GM23248 (cell line): Measurements from ENCODE around the gene DNAAF8. TPM values are rescaled to one million over a fixed set of nuclear protein-coding genes. Genes with fewer than 3 reads are reported as not detected.

Source experiments
- DNase-seq: peaks from one replicate; pipeline ENCODE4 v3.0.0-alpha.2; 2015
- H2AFZ ChIP-seq: fragments of 200-600 bp; sonication (generic); 2 replicates; pipeline ENCODE4 v1.6.1; 2016; ENCODE audit warnings: antibody characterized with exemption
- H3F3A ChIP-seq: fragments of 200-600 bp; sonication (generic); 2 replicates; pipeline ENCODE4 v1.6.1; 2016; ENCODE audit warnings: mild to moderate bottlenecking, antibody characterized with exemption, mixed run types; ENCODE audit not compliant: insufficient read depth
- H3K27ac ChIP-seq: fragments of 200-600 bp; sonication (generic); 2 replicates; pipeline ENCODE4 v1.5.1; 2016; ENCODE audit warnings: mild to moderate bottlenecking
- H3K27me3 ChIP-seq: fragments of 200-600 bp; sonication (generic); replicated peaks from 2 replicates; pipeline ENCODE4 v1.6.1; 2016; ENCODE audit warnings: mild to moderate bottlenecking; ENCODE audit not compliant: insufficient read depth
- H3K36me3 ChIP-seq: fragments of 200-600 bp; sonication (generic); 2 replicates; pipeline ENCODE4 v1.6.1; 2016; ENCODE audit warnings: low read depth, mild to moderate bottlenecking
- H3K4me1 ChIP-seq: fragments of 200-600 bp; sonication (generic); 2 replicates; pipeline ENCODE4 v1.6.1; 2016; ENCODE audit warnings: mild to moderate bottlenecking; ENCODE audit not compliant: insufficient read depth
- H3K4me2 ChIP-seq: fragments of 200-600 bp; sonication (generic); one replicate; pipeline ENCODE4 v1.6.1; 2016; ENCODE audit warnings: mild to moderate bottlenecking; ENCODE audit not compliant: unreplicated experiment
- H3K4me3 ChIP-seq: fragments of 200-600 bp; sonication (generic); 2 replicates; pipeline ENCODE4 v1.5.1; 2016; ENCODE audit warnings: mild to moderate bottlenecking
- H3K79me2 ChIP-seq: fragments of 200-600 bp; sonication (generic); 2 replicates; pipeline ENCODE4 v1.6.1; 2016; ENCODE audit warnings: mild to moderate bottlenecking; ENCODE audit not compliant: insufficient read depth
- H3K9ac ChIP-seq: fragments of 200-600 bp; sonication (generic); 2 replicates; pipeline ENCODE4 v1.6.1; 2016; ENCODE audit warnings: mild to moderate bottlenecking
- H3K9me2 ChIP-seq: fragments of 200-600 bp; sonication (generic); 2 replicates; pipeline ENCODE4 v1.6.1; 2016; ENCODE audit warnings: mixed run types, mild to moderate bottlenecking, moderate library complexity; ENCODE audit not compliant: insufficient read depth
- H3K9me3 ChIP-seq: fragments of 200-600 bp; sonication (generic); one replicate; pipeline ENCODE4 v1.6.1; 2017; ENCODE audit warnings: low read depth
- H4K20me1 ChIP-seq: fragments of 200-600 bp; sonication (generic); 2 replicates; pipeline ENCODE4 v1.6.0; 2016; ENCODE audit not compliant: insufficient read depth
- EZH2 ChIP-seq: fragments of 200-600 bp; sonication (generic); IDR thresholded peaks from 2 replicates; pipeline ENCODE4 v1.6.1; 2018; ENCODE audit warnings: antibody characterized with exemption, mild to moderate bottlenecking; ENCODE audit not compliant: insufficient read depth, poor library complexity, severe bottlenecking
- EZH2phosphoT487 ChIP-seq: fragments of 200-600 bp; sonication (generic); IDR thresholded peaks from 2 replicates; pipeline ENCODE4 v1.6.1; 2018; ENCODE audit warnings: antibody characterized with exemption, moderate library complexity, mild to moderate bottlenecking, low read depth; ENCODE audit not compliant: insufficient read depth
- WGBS, 2 experiments: methylation state at CpG; one replicate each; pipeline ENCODE4 v1.1.6; 2015 to 2017; ENCODE audit warnings: low lambda C conversion rate in 2 of 2, low coverage in 1 of 2; ENCODE audit errors: missing lambda C conversion rate in 2 of 2; 5-methylcytosine and 5-hydroxymethylcytosine counted together
- in situ Hi-C: fragments of 300-500 bp; cut with MboI; formaldehyde crosslinking; loops from 2 replicates; pipeline ENCODE4 v1.15.0; 2020
- polyA plus RNA-seq: library from polyadenylated mRNA; unstranded; fragments of >200 nt; fragmentation: Nextera tagmentation; extraction: Ambion mirVana; gene quantifications from 2 replicates; pipeline ENCODE4 v1.2.1, GENCODE V29; 2016
- total RNA-seq: library from RNA; depleted of rRNA; stranded (reverse); fragments of >200 nt; shearing (Covaris generic); gene quantifications from 2 replicates; pipeline ENCODE4 v1.2.3, GENCODE V29; 2014

The DNAAF8 gene
- total and polyA plus RNA-seq, 2 experiments from 2014 or later = 0.86 to 1.7 TPM

- DNase-seq = no peak
- WGBS, 2 experiments = 87 to 92% methylated on average over 20 to 21 of the region's 21 CpGs
- in situ Hi-C loops = no loop called here
Measured at GRCh38 chr16:4689091-4689671, 45.2 kb upstream of the DNAAF8 start.

GRCh38 chr16:4689864-4690704 is 44.3 kb upstream of the DNAAF8 start:
- H3K9ac ChIP-seq = no peak overlapping the region
- in situ Hi-C loops = no loop called here

More at GRCh38 chr16:4689091-4689671, 45.2 kb upstream of the DNAAF8 start:
- H3K27me3 ChIP-seq = no peaks in the 10 kb centered on the region
- no peaks in the 10 kb centered on the region for H3K36me3 ChIP-seq
- no peak overlapping the region for H2AFZ ChIP-seq
- no peak for TF ChIP-seq EZH2
- no peak for TF ChIP-seq EZH2phosphoT487
- no peaks in the 10 kb centered on the region for H4K20me1 ChIP-seq
- H3K4me2 ChIP-seq = no peak overlapping the region
- no peak overlapping the region for H3K4me3 ChIP-seq
- H3K4me1 ChIP-seq = no peaks in the 10 kb centered on the region
- no peaks in the 10 kb centered on the region for H3K9me3 ChIP-seq
- no peaks in the 10 kb centered on the region for H3K9me2 ChIP-seq
- H3K79me2 ChIP-seq = no peaks in the 10 kb centered on the region
- H3K9ac ChIP-seq = no peak overlapping the region
- H3K27ac ChIP-seq = no peak overlapping the region
- no peaks in the 10 kb centered on the region for H3F3A ChIP-seq

GRCh38 chr16:4690946-4691665 is 43.2 kb upstream of the DNAAF8 start:
- in situ Hi-C loops = no loop called here
- H3K27ac ChIP-seq = no peak overlapping the region
- no peaks in the 10 kb centered on the region for H3K9me2 ChIP-seq
- WGBS, 2 experiments = 73 to 77% methylated on average over 19 of the region's 19 CpGs
- H3K79me2 ChIP-seq = no peaks in the 10 kb centered on the region
- H3K27me3 ChIP-seq = no peaks in the 10 kb centered on the region
- TF ChIP-seq EZH2phosphoT487 = no peak
- no peak for TF ChIP-seq EZH2
- 0 out of 2 replicates have a peak, but pooled peaks cover 3% of the 10 kb centered on the region for H3K36me3 ChIP-seq
- H3K9me3 ChIP-seq = no peaks in the 10 kb centered on the region
- no peak overlapping the region for H3K9ac ChIP-seq
- H3K4me2 ChIP-seq = no peak overlapping the region
- H3K4me3 ChIP-seq = no peak overlapping the region
- H2AFZ ChIP-seq = no peak overlapping the region
- peaks cover 14% of the 10 kb centered on the region for H3K4me1 ChIP-seq
- H3F3A ChIP-seq = 0 out of 2 replicates have a peak, but pooled peaks cover 7% of the 10 kb centered on the region
- no peaks in the 10 kb centered on the region for H4K20me1 ChIP-seq
- no peak for DNase-seq

More at GRCh38 chr16:4689864-4690704, 44.3 kb upstream of the DNAAF8 start:
- no peak for TF ChIP-seq EZH2
- TF ChIP-seq EZH2phosphoT487 = no peak
- no peaks in the 10 kb centered on the region for H3K79me2 ChIP-seq
- no peaks in the 10 kb centered on the region for H3K9me2 ChIP-seq
- no peaks in the 10 kb centered on the region for H3K27me3 ChIP-seq
- H3F3A ChIP-seq = no peaks in the 10 kb centered on the region
- 89 to 90% methylated on average over 24 to 30 of the region's 31 CpGs for WGBS, 2 experiments
- no peaks in the 10 kb centered on the region for H3K36me3 ChIP-seq
- peaks cover 7% of the 10 kb centered on the region for H3K4me1 ChIP-seq
- H3K9me3 ChIP-seq = no peaks in the 10 kb centered on the region
- no peak overlapping the region for H3K27ac ChIP-seq
- no peak for DNase-seq
- no peak overlapping the region for H3K4me2 ChIP-seq
- no peak overlapping the region for H3K4me3 ChIP-seq
- H2AFZ ChIP-seq = no peak overlapping the region
- H4K20me1 ChIP-seq = no peaks in the 10 kb centered on the region

DNA sequence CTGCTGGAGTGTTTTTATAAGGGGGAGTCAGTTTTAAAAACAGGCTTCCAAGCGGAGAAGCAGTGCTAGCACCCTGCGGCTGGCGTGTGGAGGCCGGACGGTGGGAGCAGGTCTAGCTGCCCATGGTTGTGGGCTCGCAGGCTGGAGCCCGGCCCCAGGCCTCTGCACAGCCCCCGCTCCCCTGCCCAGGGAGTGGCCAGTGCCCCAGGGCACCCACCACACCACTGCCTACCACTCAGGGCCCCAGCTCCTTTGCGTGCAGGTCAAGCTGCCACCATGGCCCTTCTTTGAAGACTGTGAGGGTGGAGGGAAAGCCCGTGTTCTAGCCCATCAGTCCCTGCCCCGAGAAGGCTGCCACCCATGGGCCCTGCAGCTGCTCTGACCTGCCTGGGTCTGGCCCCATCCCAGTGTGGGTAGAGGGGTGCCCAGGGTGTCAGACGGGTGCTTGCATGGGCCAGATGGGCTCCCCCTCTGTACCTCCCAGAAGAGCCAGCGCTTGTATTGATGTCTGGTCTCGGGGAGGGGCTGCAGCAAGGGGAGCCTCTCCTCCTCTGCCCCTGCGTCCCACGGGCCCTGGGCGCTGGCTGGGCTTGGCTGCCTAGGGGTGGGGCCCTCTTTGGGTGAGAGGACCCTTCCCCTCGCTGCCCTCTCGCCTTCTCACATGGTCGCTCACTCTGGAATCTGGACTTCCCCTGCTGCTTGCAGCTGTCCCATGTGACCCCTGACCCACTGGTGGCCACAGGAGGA is 42.5 kb upstream of the DNAAF8 start:
- DNase-seq = no peak
- H3K36me3 ChIP-seq = 0 out of 2 replicates have a peak, but pooled peaks cover 3% of the 10 kb centered on the region
- no peaks in the 10 kb centered on the region for H3K79me2 ChIP-seq
- in situ Hi-C loops = no loop called here
- H3K27ac ChIP-seq = no peak overlapping the region
- WGBS, 2 experiments = 78 to 81% methylated on average over 20 of the region's 20 CpGs
- H2AFZ ChIP-seq = no peak overlapping the region
- H3K4me3 ChIP-seq = no peak overlapping the region
- no peaks in the 10 kb centered on the region for H3K9me2 ChIP-seq
- 0 out of 2 replicates have a peak, but pooled peaks cover 8% of the 10 kb centered on the region for H3F3A ChIP-seq
- H3K9ac ChIP-seq = no peak overlapping the region
- no peaks in the 10 kb centered on the region for H3K9me3 ChIP-seq
- H3K4me2 ChIP-seq = no peak overlapping the region
- H3K27me3 ChIP-seq = no peaks in the 10 kb centered on the region
- H3K4me1 ChIP-seq = peaks cover 14% of the 10 kb centered on the region
- TF ChIP-seq EZH2 (no peak), EZH2phosphoT487 (no peak)
- no peaks in the 10 kb centered on the region for H4K20me1 ChIP-seq
